HEK293 (cell line): ENCODE data around the gene ZNF565.
A peak's percentile ranks its signal among the peaks of the same experiment; 100 is the strongest.

Source experiments
- BCL11A ChIP-seq: fragments of 450-650 bp; formaldehyde crosslinking; IDR thresholded peaks from 2 replicates; pipeline ENCODE4 v1.5.1; 2016; ENCODE audit warnings: low read depth, missing biosample characterization, missing genetic modification characterization
- OSR2 ChIP-seq: fragments of 450-650 bp; formaldehyde crosslinking; IDR thresholded peaks from 2 replicates; pipeline ENCODE4 v1.5.1; 2016; ENCODE audit warnings: missing biosample characterization, missing genetic modification characterization
- WT1 ChIP-seq: fragments of 450-650 bp; formaldehyde crosslinking; IDR thresholded peaks from 2 replicates; pipeline ENCODE4 v1.5.1; 2016; ENCODE audit warnings: missing biosample characterization, missing genetic modification characterization
- ZNF132 ChIP-seq: fragments of 450-650 bp; formaldehyde crosslinking; IDR thresholded peaks from 2 replicates; pipeline ENCODE4 v1.5.1; 2017; ENCODE audit warnings: missing biosample characterization, missing genetic modification characterization, borderline replicate concordance
- ZNF223 ChIP-seq: fragments of 450-650 bp; formaldehyde crosslinking; IDR thresholded peaks from 2 replicates; pipeline ENCODE4 v1.5.1; 2016; ENCODE audit warnings: missing biosample characterization, missing genetic modification characterization
- ZNF292 ChIP-seq: fragments of 450-650 bp; formaldehyde crosslinking; IDR thresholded peaks from 2 replicates; pipeline ENCODE4 v1.5.1; 2016; ENCODE audit warnings: low read depth, missing biosample characterization, missing genetic modification characterization, borderline replicate concordance
- ZNF544 ChIP-seq: fragments of 450-650 bp; formaldehyde crosslinking; IDR thresholded peaks from 2 replicates; pipeline ENCODE4 v1.5.0; 2017; ENCODE audit warnings: missing biosample characterization, missing genetic modification characterization
- ZNF623 ChIP-seq: fragments of 450-650 bp; formaldehyde crosslinking; IDR thresholded peaks from 2 replicates; pipeline ENCODE4 v1.5.1; 2016; ENCODE audit warnings: missing biosample characterization, missing genetic modification characterization
- ZNF776 ChIP-seq: fragments of 450-650 bp; formaldehyde crosslinking; IDR thresholded peaks from 2 replicates; pipeline ENCODE4 v1.5.0; 2017; ENCODE audit warnings: missing biosample characterization, missing genetic modification characterization, borderline replicate concordance
- ZSCAN30 ChIP-seq: fragments of 450-650 bp; IDR thresholded peaks from 2 replicates; pipeline ENCODE4 v1.5.1; 2018; ENCODE audit warnings: missing biosample characterization, mild to moderate bottlenecking, missing genetic modification characterization, moderate library complexity
- TF ChIP-seq, protein P1 (sequence below): fragments of 450-650 bp; formaldehyde crosslinking; IDR thresholded peaks from 2 replicates; pipeline ENCODE4 v1.5.1; 2016; ENCODE audit warnings: missing biosample characterization, missing genetic modification characterization
- TF ChIP-seq, protein P2 (sequence below): fragments of 450-650 bp; formaldehyde crosslinking; conservative IDR thresholded peaks from 2 replicates; pipeline ENCODE4 v1.5.1; 2016; ENCODE audit warnings: low read depth, missing biosample characterization, missing genetic modification characterization
- TF ChIP-seq, protein P3 (sequence below): fragments of 450-650 bp; formaldehyde crosslinking; IDR thresholded peaks from 2 replicates; pipeline ENCODE4 v1.5.1; 2017; ENCODE audit warnings: missing biosample characterization, missing genetic modification characterization
- TF ChIP-seq, protein P4 (sequence below): fragments of 450-650 bp; formaldehyde crosslinking; IDR thresholded peaks from 2 replicates; pipeline ENCODE4 v1.5.1; 2017; ENCODE audit warnings: missing biosample characterization, missing genetic modification characterization
- TF ChIP-seq, protein P5 (sequence below): fragments of 450-650 bp; formaldehyde crosslinking; IDR thresholded peaks from 2 replicates; pipeline ENCODE4 v1.5.1; 2016; ENCODE audit warnings: missing biosample characterization, missing genetic modification characterization
- TF ChIP-seq, protein P6 (sequence below): fragments of 450-650 bp; formaldehyde crosslinking; IDR thresholded peaks from 2 replicates; pipeline ENCODE4 v1.5.1; 2017; ENCODE audit warnings: missing biosample characterization, missing genetic modification characterization
- TF ChIP-seq, protein P7 (sequence below): fragments of 450-650 bp; formaldehyde crosslinking; IDR thresholded peaks from 2 replicates; pipeline ENCODE4 v1.5.1; 2016; ENCODE audit warnings: missing biosample characterization, missing genetic modification characterization
- TF ChIP-seq, protein P8 (sequence below): fragments of 450-650 bp; formaldehyde crosslinking; IDR thresholded peaks from 2 replicates; pipeline ENCODE4 v1.5.1; 2016; ENCODE audit warnings: missing biosample characterization, missing genetic modification characterization

ZNF565 gene

DNA sequence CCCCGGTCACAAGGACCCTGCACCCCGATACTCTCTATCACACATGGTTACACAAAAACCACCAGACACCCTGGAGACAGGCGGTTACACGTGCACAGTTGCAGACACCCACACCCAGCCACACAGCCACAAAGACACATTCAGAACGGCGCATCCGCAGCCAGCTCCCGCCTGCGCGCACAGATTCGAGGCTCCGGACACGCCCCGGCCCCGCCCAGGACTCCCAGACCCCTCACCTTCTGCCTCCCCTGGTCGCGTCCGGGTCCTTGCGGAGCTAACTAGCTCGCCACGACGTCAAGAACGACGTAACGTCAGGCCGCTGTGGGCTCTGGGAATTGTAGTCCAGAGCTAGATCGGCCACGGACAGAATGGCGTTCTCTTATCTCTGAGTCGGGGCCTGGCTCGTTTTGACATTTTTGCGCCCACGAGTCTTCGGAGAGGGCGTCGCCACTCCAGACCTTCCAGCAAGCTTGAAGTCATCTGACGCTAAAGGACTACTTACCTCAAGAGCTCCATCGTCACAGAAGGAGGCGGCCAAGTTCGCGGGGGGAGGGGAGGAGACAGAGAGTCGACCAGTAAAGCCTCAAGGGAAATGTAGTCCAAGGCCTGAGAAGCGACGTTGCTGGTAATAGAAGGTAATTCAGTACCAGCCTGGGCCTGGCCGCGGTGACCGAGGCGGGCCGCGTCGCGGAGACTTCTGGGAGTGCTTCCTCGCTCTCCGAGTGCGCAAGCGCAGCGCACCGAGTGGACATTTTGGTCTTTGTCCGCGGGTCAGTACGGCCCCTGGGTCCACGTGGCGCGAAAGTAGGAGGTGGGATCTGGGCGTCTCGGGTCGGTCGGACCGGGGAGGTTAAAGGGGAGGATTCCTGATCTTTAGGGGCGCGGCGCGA is at the start of gene ZNF565, which contains the start of gene ZNF146 (continued):
- TF ChIP-seq, protein P1, sequence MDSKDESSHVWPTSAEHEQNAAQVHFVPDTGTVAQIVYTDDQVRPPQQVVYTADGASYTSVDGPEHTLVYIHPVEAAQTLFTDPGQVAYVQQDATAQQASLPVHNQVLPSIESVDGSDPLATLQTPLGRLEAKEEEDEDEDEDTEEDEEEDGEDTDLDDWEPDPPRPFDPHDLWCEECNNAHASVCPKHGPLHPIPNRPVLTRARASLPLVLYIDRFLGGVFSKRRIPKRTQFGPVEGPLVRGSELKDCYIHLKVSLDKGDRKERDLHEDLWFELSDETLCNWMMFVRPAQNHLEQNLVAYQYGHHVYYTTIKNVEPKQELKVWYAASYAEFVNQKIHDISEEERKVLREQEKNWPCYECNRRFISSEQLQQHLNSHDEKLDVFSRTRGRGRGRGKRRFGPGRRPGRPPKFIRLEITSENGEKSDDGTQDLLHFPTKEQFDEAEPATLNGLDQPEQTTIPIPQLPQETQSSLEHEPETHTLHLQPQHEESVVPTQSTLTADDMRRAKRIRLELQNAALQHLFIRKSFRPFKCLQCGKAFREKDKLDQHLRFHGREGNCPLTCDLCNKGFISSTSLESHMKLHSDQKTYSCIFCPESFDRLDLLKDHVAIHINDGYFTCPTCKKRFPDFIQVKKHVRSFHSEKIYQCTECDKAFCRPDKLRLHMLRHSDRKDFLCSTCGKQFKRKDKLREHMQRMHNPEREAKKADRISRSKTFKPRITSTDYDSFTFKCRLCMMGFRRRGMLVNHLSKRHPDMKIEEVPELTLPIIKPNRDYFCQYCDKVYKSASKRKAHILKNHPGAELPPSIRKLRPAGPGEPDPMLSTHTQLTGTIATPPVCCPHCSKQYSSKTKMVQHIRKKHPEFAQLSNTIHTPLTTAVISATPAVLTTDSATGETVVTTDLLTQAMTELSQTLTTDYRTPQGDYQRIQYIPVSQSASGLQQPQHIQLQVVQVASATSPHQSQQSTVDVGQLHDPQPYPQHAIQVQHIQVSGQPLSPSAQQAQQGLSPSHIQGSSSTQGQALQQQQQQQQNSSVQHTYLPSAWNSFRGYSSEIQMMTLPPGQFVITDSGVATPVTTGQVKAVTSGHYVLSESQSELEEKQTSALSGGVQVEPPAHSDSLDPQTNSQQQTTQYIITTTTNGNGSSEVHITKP = peak; percentile 99
- TF ChIP-seq, protein P2, sequence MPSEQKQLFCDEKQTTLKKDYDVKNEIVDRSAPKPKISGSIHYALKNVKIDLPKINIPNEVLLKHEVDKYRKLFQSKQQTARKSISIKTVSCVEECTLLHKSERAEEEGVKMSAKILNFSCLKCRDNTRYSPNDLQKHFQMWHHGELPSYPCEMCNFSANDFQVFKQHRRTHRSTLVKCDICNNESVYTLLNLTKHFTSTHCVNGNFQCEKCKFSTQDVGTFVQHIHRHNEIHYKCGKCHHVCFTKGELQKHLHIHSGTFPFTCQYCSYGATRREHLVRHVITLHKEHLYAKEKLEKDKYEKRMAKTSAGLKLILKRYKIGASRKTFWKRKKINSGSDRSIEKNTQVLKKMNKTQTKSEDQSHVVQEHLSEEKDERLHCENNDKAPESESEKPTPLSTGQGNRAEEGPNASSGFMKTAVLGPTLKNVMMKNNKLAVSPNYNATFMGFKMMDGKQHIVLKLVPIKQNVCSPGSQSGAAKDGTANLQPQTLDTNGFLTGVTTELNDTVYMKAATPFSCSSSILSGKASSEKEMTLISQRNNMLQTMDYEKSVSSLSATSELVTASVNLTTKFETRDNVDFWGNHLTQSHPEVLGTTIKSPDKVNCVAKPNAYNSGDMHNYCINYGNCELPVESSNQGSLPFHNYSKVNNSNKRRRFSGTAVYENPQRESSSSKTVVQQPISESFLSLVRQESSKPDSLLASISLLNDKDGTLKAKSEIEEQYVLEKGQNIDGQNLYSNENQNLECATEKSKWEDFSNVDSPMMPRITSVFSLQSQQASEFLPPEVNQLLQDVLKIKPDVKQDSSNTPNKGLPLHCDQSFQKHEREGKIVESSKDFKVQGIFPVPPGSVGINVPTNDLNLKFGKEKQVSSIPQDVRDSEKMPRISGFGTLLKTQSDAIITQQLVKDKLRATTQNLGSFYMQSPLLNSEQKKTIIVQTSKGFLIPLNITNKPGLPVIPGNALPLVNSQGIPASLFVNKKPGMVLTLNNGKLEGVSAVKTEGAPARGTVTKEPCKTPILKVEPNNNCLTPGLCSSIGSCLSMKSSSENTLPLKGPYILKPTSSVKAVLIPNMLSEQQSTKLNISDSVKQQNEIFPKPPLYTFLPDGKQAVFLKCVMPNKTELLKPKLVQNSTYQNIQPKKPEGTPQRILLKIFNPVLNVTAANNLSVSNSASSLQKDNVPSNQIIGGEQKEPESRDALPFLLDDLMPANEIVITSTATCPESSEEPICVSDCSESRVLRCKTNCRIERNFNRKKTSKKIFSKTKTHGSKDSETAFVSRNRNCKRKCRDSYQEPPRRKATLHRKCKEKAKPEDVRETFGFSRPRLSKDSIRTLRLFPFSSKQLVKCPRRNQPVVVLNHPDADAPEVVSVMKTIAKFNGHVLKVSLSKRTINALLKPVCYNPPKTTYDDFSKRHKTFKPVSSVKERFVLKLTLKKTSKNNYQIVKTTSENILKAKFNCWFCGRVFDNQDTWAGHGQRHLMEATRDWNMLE (tag by site-specific recombination) = peak; percentile 56
- peak; percentile 10; the same call in 1 of the 2 replicates for TF ChIP-seq OSR2 (tag by site-specific recombination)
- TF ChIP-seq ZNF292 (tag by site-specific recombination) = no peak
- TF ChIP-seq, protein P3, sequence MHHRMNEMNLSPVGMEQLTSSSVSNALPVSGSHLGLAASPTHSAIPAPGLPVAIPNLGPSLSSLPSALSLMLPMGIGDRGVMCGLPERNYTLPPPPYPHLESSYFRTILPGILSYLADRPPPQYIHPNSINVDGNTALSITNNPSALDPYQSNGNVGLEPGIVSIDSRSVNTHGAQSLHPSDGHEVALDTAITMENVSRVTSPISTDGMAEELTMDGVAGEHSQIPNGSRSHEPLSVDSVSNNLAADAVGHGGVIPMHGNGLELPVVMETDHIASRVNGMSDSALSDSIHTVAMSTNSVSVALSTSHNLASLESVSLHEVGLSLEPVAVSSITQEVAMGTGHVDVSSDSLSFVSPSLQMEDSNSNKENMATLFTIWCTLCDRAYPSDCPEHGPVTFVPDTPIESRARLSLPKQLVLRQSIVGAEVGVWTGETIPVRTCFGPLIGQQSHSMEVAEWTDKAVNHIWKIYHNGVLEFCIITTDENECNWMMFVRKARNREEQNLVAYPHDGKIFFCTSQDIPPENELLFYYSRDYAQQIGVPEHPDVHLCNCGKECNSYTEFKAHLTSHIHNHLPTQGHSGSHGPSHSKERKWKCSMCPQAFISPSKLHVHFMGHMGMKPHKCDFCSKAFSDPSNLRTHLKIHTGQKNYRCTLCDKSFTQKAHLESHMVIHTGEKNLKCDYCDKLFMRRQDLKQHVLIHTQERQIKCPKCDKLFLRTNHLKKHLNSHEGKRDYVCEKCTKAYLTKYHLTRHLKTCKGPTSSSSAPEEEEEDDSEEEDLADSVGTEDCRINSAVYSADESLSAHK (tag by site-specific recombination) = 0 out of 2 replicates have a peak, but pooled peaks have one; percentile 5
- no peak for TF ChIP-seq ZNF544 (tag by site-specific recombination)
- TF ChIP-seq, protein P4, sequence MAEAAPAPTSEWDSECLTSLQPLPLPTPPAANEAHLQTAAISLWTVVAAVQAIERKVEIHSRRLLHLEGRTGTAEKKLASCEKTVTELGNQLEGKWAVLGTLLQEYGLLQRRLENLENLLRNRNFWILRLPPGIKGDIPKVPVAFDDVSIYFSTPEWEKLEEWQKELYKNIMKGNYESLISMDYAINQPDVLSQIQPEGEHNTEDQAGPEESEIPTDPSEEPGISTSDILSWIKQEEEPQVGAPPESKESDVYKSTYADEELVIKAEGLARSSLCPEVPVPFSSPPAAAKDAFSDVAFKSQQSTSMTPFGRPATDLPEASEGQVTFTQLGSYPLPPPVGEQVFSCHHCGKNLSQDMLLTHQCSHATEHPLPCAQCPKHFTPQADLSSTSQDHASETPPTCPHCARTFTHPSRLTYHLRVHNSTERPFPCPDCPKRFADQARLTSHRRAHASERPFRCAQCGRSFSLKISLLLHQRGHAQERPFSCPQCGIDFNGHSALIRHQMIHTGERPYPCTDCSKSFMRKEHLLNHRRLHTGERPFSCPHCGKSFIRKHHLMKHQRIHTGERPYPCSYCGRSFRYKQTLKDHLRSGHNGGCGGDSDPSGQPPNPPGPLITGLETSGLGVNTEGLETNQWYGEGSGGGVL (tag by site-specific recombination) = no peak; the same call in 1 of the 2 replicates
- TF ChIP-seq, protein P5, sequence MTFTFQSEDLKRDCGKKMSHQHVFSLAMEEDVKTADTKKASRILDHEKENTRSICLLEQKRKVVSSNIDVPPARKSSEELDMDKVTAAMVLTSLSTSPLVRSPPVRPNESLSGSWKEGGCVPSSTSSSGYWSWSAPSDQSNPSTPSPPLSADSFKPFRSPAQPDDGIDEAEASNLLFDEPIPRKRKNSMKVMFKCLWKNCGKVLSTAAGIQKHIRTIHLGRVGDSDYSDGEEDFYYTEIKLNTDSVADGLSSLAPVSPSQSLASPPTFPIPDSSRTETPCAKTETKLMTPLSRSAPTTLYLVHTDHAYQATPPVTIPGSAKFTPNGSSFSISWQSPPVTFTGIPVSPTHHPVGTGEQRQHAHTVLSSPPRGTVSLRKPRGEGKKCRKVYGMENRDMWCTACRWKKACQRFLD = no peak
- no peak; the same call in 1 of the 2 replicates for TF ChIP-seq ZNF623 (tag by site-specific recombination)
- peak; percentile 66 for TF ChIP-seq ZSCAN30
- TF ChIP-seq ZNF223 (tag by site-specific recombination) = no peak
- TF ChIP-seq, protein P6, sequence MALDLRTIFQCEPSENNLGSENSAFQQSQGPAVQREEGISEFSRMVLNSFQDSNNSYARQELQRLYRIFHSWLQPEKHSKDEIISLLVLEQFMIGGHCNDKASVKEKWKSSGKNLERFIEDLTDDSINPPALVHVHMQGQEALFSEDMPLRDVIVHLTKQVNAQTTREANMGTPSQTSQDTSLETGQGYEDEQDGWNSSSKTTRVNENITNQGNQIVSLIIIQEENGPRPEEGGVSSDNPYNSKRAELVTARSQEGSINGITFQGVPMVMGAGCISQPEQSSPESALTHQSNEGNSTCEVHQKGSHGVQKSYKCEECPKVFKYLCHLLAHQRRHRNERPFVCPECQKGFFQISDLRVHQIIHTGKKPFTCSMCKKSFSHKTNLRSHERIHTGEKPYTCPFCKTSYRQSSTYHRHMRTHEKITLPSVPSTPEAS (tag by site-specific recombination) = 0 out of 2 replicates have a peak, but pooled peaks have one; percentile 19
- no peak for TF ChIP-seq ZNF776 (tag by site-specific recombination)
- TF ChIP-seq ZNF132 (tag by site-specific recombination) = no peak
- TF ChIP-seq WT1 (tag by site-specific recombination) = peak; percentile 66; the same call in 1 of the 2 replicates
- TF ChIP-seq, protein P7, sequence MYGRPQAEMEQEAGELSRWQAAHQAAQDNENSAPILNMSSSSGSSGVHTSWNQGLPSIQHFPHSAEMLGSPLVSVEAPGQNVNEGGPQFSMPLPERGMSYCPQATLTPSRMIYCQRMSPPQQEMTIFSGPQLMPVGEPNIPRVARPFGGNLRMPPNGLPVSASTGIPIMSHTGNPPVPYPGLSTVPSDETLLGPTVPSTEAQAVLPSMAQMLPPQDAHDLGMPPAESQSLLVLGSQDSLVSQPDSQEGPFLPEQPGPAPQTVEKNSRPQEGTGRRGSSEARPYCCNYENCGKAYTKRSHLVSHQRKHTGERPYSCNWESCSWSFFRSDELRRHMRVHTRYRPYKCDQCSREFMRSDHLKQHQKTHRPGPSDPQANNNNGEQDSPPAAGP (tag by site-specific recombination) = no peak; the same call in 1 of the 2 replicates
- peak; percentile 93 for TF ChIP-seq BCL11A (tag by site-specific recombination)
- TF ChIP-seq, protein P8, sequence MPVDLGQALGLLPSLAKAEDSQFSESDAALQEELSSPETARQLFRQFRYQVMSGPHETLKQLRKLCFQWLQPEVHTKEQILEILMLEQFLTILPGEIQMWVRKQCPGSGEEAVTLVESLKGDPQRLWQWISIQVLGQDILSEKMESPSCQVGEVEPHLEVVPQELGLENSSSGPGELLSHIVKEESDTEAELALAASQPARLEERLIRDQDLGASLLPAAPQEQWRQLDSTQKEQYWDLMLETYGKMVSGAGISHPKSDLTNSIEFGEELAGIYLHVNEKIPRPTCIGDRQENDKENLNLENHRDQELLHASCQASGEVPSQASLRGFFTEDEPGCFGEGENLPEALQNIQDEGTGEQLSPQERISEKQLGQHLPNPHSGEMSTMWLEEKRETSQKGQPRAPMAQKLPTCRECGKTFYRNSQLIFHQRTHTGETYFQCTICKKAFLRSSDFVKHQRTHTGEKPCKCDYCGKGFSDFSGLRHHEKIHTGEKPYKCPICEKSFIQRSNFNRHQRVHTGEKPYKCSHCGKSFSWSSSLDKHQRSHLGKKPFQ = 0 out of 2 replicates have a peak, but pooled peaks have one; percentile 88
